HepG2 (cell line): ENCODE measurements around the gene CIITA. TPM values are rescaled to one million over a fixed set of nuclear protein-coding genes. Genes with fewer than 3 reads are reported as not detected.

Source experiments
- CEBPG ChIP-seq: IDR thresholded peaks from 2 replicates; pipeline ENCODE4 v1.6.1; 2016
- ELF4 ChIP-seq: sonication (generic); formaldehyde crosslinking; IDR thresholded peaks from 2 replicates; pipeline ENCODE4 v1.5.0; 2020; ENCODE audit warnings: missing genetic modification reagents, mild to moderate bottlenecking, moderate library complexity, borderline replicate concordance
- FOXO1 ChIP-seq: sonication (generic); formaldehyde crosslinking; IDR thresholded peaks from 2 replicates; pipeline ENCODE4 v1.4.0; 2020; ENCODE audit warnings: missing genetic modification reagents
- GMEB1 ChIP-seq: sonication (generic); formaldehyde crosslinking; IDR thresholded peaks from 2 replicates; pipeline ENCODE4 v1.5.1; 2020; ENCODE audit warnings: missing genetic modification reagents, mild to moderate bottlenecking, borderline replicate concordance
- HCFC1 ChIP-seq: fragments of 150-350 bp; IDR thresholded peaks from 2 replicates; pipeline ENCODE4 v1.6.1; 2014; ENCODE audit warnings: low read depth, low read length
- HDAC2 ChIP-seq: sonication (generic); formaldehyde crosslinking; IDR thresholded peaks from 2 replicates; pipeline ENCODE4 v1.4.0; 2020; ENCODE audit warnings: missing genetic modification reagents
- MAZ ChIP-seq, 2 experiments: sonication (generic) in 1 of 2; formaldehyde crosslinking in 1 of 2; IDR thresholded peaks; 2 replicates each; pipeline versions ENCODE4 v1.5.0 to v1.6.1; 2012 to 2020; ENCODE audit warnings: low read depth in 2 of 2, mild to moderate bottlenecking in 2 of 2, borderline replicate concordance in 1 of 2, improper control_type of control experiment in 1 of 2, low read length in 1 of 2, missing genetic modification reagents in 1 of 2, moderate library complexity in 1 of 2
- NCOA5 ChIP-seq: sonication (generic); formaldehyde crosslinking; IDR thresholded peaks from 2 replicates; pipeline ENCODE4 v1.4.0; 2020; ENCODE audit warnings: missing genetic modification reagents
- RBM22 ChIP-seq: fragments of 200-400 bp; formaldehyde crosslinking; optimal IDR thresholded peaks from 2 replicates; pipeline ENCODE3; 2017; ENCODE audit warnings: mild to moderate bottlenecking, low read length, moderate library complexity
- REL ChIP-seq: sonication (generic); formaldehyde crosslinking; conservative IDR thresholded peaks from 2 replicates; pipeline ENCODE4 v1.8.0; 2022; ENCODE audit warnings: mild to moderate bottlenecking, missing genetic modification reagents, moderate library complexity
- RFX5 ChIP-seq: IDR thresholded peaks from 2 replicates; pipeline ENCODE4 v1.6.1; 2011; ENCODE audit warnings: low read depth, low read length, improper control_type of control experiment
- SIX4 ChIP-seq: sonication (generic); formaldehyde crosslinking; IDR thresholded peaks from 2 replicates; pipeline ENCODE4 v1.4.0; 2020; ENCODE audit warnings: missing genetic modification reagents
- TEAD2 ChIP-seq: sonication (generic); formaldehyde crosslinking; IDR thresholded peaks from 2 replicates; pipeline ENCODE4 v1.9.0; 2021; ENCODE audit warnings: missing genetic modification reagents
- TFE3 ChIP-seq: IDR thresholded peaks from 2 replicates; pipeline ENCODE4 v1.6.1; 2016
- USF2 ChIP-seq, 2 experiments: sonication (generic) in 1 of 2; formaldehyde crosslinking in 1 of 2; IDR thresholded peaks; 2 replicates each; pipeline versions ENCODE4 v1.5.1 to v1.6.1; 2011 to 2020; ENCODE audit warnings: borderline replicate concordance in 1 of 2, low read depth in 1 of 2, low read length in 1 of 2, mild to moderate bottlenecking in 1 of 2, missing genetic modification reagents in 1 of 2, moderate library complexity in 1 of 2
- ZBTB21 ChIP-seq: sonication (generic); formaldehyde crosslinking; IDR thresholded peaks from 2 replicates; pipeline ENCODE4 v1.4.0; 2020; ENCODE audit warnings: missing genetic modification reagents
- ZBTB43 ChIP-seq: sonication (generic); formaldehyde crosslinking; conservative IDR thresholded peaks from 2 replicates; pipeline ENCODE4 v1.4.0; 2020; ENCODE audit warnings: missing genetic modification reagents
- ZFP36L2 ChIP-seq: sonication (generic); formaldehyde crosslinking; IDR thresholded peaks from 2 replicates; pipeline ENCODE4 v1.4.0; 2020; ENCODE audit warnings: missing genetic modification reagents
- ZFP82 ChIP-seq: sonication (generic); formaldehyde crosslinking; IDR thresholded peaks from 2 replicates; pipeline ENCODE4 v1.5.1; 2020; ENCODE audit warnings: mild to moderate bottlenecking, missing genetic modification reagents, borderline replicate concordance
- ZNF34 ChIP-seq: sonication (generic); formaldehyde crosslinking; IDR thresholded peaks from 2 replicates; pipeline ENCODE4 v1.4.0; 2020; ENCODE audit warnings: mild to moderate bottlenecking, missing genetic modification reagents, borderline replicate concordance
- ZNF580 ChIP-seq: IDR thresholded peaks from 2 replicates; pipeline ENCODE4 v1.6.1; 2016; ENCODE audit warnings: low read depth, borderline replicate concordance
- polyA plus RNA-seq, 8 experiments: library from polyadenylated mRNA; depleted of rRNA in 3 of 8; stranded (reverse) in 7 of 8; unstranded in 1 of 8; fragments of >200 nt; fragmentation: Illumina TruSeq in 4 of 8; extraction: Trizol in 4 of 8; gene quantifications; 2 replicates each; pipeline versions ENCODE4 v1.2.1 to v1.2.3, GENCODE V29; 2011 to 2016; ENCODE audit warnings: low read depth in 4 of 8, missing spikeins in 1 of 8, mixed read lengths in 1 of 8; ENCODE audit not compliant: insufficient read depth in 1 of 8
- total RNA-seq, 5 experiments: library from RNA; depleted of rRNA; stranded (reverse); fragments of >200 nt; fragmentation: Illumina TruSeq; extraction: Trizol; gene quantifications; 2 replicates each; pipeline ENCODE4 v1.2.3, GENCODE V29; 2016; ENCODE audit warnings: low read depth in 1 of 5
- TF ChIP-seq, protein P1 (sequence below): sonication (generic); formaldehyde crosslinking; IDR thresholded peaks from 2 replicates; pipeline ENCODE4 v1.4.0; 2020; ENCODE audit warnings: mild to moderate bottlenecking, missing genetic modification reagents

The CIITA gene
- total and polyA plus RNA-seq, 2 of the 13 experiments (the other 11 are each of a cell fraction or from before 2014, with no cell fraction given): 0.08 to 0.09 TPM

GRCh38 chr16:10944249-10945064 lies 67.5 kb downstream of the CIITA start, which contains the start of gene CLEC16A (continued):
- no peak for TF ChIP-seq NCOA5
- no peak for TF ChIP-seq USF2 (IDR thresholded peaks at IDR 0.05; ENCODE audit: low read depth, low read length)
- TF ChIP-seq USF2 (CRISPR knock-in tag; IDR thresholded peaks at IDR 0.05; ENCODE audit: borderline replicate concordance): peak; percentile 45; the same call in 1 of the 2 replicates
- TF ChIP-seq TFE3 (CRISPR knock-in tag): peak; percentile 74
- TF ChIP-seq, protein P1, sequence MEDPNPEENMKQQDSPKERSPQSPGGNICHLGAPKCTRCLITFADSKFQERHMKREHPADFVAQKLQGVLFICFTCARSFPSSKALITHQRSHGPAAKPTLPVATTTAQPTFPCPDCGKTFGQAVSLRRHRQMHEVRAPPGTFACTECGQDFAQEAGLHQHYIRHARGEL: peak; percentile 68; the same call in 1 of the 2 replicates
- no peak for TF ChIP-seq REL (CRISPR knock-in tag)
- peak; percentile 73; the same call in 1 of the 2 replicates for TF ChIP-seq SIX4 (CRISPR knock-in tag)
- peak; percentile 93 for TF ChIP-seq HDAC2 (CRISPR knock-in tag)
- no peak for TF ChIP-seq ZFP82 (CRISPR knock-in tag)
- peak; percentile 77 for TF ChIP-seq ZBTB43 (CRISPR knock-in tag)
- no peak for TF ChIP-seq ZNF34
- TF ChIP-seq ZBTB21 (CRISPR knock-in tag): no peak
- TF ChIP-seq FOXO1 (CRISPR knock-in tag): peak; percentile 93
- peak; percentile 93 for TF ChIP-seq MAZ (IDR thresholded peaks at IDR 0.05; ENCODE audit: borderline replicate concordance, low read depth, low read length)
- TF ChIP-seq MAZ (CRISPR knock-in tag; IDR thresholded peaks at IDR 0.05; ENCODE audit: low read depth): peak; percentile 98
- TF ChIP-seq HCFC1: peak; percentile 100
- TF ChIP-seq ZFP36L2: peak; percentile 69; the same call in 1 of the 2 replicates
- no peak for TF ChIP-seq ELF4 (CRISPR knock-in tag)
- no peak for TF ChIP-seq TEAD2 (CRISPR knock-in tag)
- TF ChIP-seq GMEB1 (CRISPR knock-in tag): peak; percentile 98
- peak; percentile 71 for TF ChIP-seq CEBPG (CRISPR knock-in tag)
- TF ChIP-seq ZNF580 (CRISPR knock-in tag): peak; percentile 99
- TF ChIP-seq RBM22: no peak
- no peak for TF ChIP-seq RFX5
